LHCN-M2 (cell line): ENCODE data around the gene USP38. TPM values are rescaled to one million over a fixed set of nuclear protein-coding genes. Genes with fewer than 3 reads are reported as not detected.
"Not testable (repeated sequence)": the region's sequence is repeated elsewhere in the genome, so short reads cannot be mapped to it uniquely, and the experiment has no call there.

ENCODE experiments used
- DNase-seq: peaks from one replicate; pipeline ENCODE4 v3.0.0-alpha.2; 2012; ENCODE audit warnings: low read depth
- total RNA-seq: library from RNA; depleted of rRNA; stranded (reverse); fragments of >200 nt; gene quantifications from 2 replicates; pipeline ENCODE4 v1.2.3, GENCODE V29; 2014; rRNA removed

USP38 gene
- total RNA-seq, 1 experiment from 2014 or later = 16.4 TPM

- no peak for DNase-seq
Measured at GRCh38 chr4:143257356-143257755, 72.6 kb downstream of the USP38 start.

DNA sequence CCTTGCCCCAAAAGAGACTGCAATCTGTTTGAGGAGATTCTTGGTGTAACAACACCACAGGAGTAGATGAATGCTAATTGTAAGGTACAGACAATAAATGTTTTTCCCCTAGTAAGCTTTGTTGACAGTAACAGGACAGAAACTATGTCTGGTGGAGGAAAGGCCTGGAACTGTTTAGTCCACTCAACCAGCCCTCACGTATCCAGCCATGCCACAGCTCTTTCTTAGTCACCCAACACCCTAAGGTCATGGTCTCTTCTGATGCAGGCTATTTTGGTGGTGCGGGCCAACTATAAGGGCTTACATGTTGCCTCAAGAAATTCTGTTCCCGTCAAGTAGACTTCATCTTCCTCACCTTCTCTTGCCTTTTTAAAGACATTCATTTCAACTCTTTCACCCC lies 76.0 kb downstream of the USP38 start:
- DNase-seq = no peak

GRCh38 chr4:143262838-143263237 lies 78.1 kb downstream of the USP38 start:
- no peak for DNase-seq

GRCh38 chr4:143267690-143268089 lies 83.0 kb downstream of the USP38 start:
- not testable (repeated sequence) for DNase-seq

DNA sequence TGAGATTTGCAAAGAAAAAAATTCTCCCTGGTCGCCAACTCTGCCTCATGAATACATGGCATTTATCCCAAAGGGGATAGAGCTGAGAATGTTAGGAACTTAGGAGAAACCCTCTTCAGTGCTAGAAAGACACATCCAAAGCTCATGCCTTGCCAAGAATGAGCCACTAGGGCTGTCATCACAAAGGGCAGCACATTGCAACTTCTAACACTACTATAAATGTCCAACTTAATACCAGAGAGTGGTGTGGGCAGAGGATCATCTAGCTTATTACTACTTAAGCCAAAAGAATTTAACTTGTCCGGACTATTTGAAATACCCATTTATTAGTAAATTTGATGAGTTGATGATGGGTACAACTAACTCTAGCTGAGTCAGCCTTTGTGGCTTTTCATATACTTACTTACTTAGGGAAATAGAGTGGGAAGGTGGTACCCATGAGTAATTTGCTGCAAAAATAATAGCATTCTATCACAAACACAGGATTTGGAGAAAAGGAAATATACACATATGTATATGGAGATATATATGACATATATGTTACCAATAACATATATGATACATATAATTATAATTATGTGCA lies 85.6 kb downstream of the USP38 start:
- DNase-seq = no peak

Other genes starting within 250 kb of the USP38 start
- gene GAB1, start 152.0 kb downstream of the USP38 start, total RNA-seq = 3.6 and 5.9 TPM in 2 replicates